Measurements from ENCODE around the gene PRKD1. TPM values are rescaled to one million over a fixed set of nuclear protein-coding genes. Genes with fewer than 3 reads are reported as not detected.

PRKD1 gene
- total RNA-seq, 2 experiments from 2014 or later: not detected

- Mint-ChIP-seq H3K4me3 (no peak overlapping the region), H3K4me1 (ENCODE audit: low read depth) (no peaks in the 10 kb centered on the region), H3K36me3 (ENCODE audit: low read depth) (no peaks in the 10 kb centered on the region), H3K27ac (no peak overlapping the region), H3K9me3 (no peaks in the 10 kb centered on the region), H3K27me3 (no peaks in the 10 kb centered on the region)
- ChIA-PET POLR2A (no interaction called here), CTCF (no interaction called here)
- Histone ChIP-seq H3K27me3 (ENCODE audit: control insufficient read depth in 1 of 2, insufficient read depth in 2 of 2, low read length in 2 of 2) (no peaks in the 10 kb centered on the region), H3K4me3 (ENCODE audit: low read length) (no peak overlapping the region), H3K27ac (ENCODE audit: low read depth in 1 of 2, low read length in 2 of 2) (no peak overlapping the region), H3K4me1 (ENCODE audit: insufficient read depth, low read length) (no peaks in the 10 kb centered on the region), H3K9me3 (ENCODE audit: control insufficient read depth in 1 of 2, insufficient read depth in 1 of 2, low read length in 2 of 2) (peaks cover 0 to 4% of the 10 kb centered on the region in 2 experiments), H3K36me3 (ENCODE audit: insufficient read depth, low read length) (no peaks in the 10 kb centered on the region)
- no peak for DNase-seq
- TF ChIP-seq CTCF (IDR thresholded peaks at IDR 0.05): no peak
- intact Hi-C loops (cut with DNase I, micrococcal nuclease): no loop called here
- no peak for ATAC-seq (ENCODE audit: poor library complexity)
Observed at GRCh38 chr14:29805415-29806123, 122.1 kb downstream of the PRKD1 start.

- Mint-ChIP-seq H3K36me3 (ENCODE audit: low read depth) (no peaks in the 10 kb centered on the region), H3K4me1 (ENCODE audit: low read depth) (no peaks in the 10 kb centered on the region), H3K27ac (no peak overlapping the region), H3K4me3 (no peak overlapping the region), H3K27me3 (no peaks in the 10 kb centered on the region), H3K9me3 (no peaks in the 10 kb centered on the region)
- Histone ChIP-seq H3K9me3 (ENCODE audit: control insufficient read depth in 1 of 2, insufficient read depth in 1 of 2, low read length in 2 of 2) (peaks cover 0 to 4% of the 10 kb centered on the region in 2 experiments), H3K27ac (ENCODE audit: low read depth in 1 of 2, low read length in 2 of 2) (no peak overlapping the region), H3K36me3 (ENCODE audit: insufficient read depth, low read length) (no peaks in the 10 kb centered on the region), H3K27me3 (ENCODE audit: control insufficient read depth in 1 of 2, insufficient read depth in 2 of 2, low read length in 2 of 2) (no peaks in the 10 kb centered on the region), H3K4me1 (ENCODE audit: insufficient read depth, low read length) (no peaks in the 10 kb centered on the region), H3K4me3 (ENCODE audit: low read length) (no peak overlapping the region)
- POLR2A ChIA-PET: no interaction called here
- ATAC-seq (ENCODE audit: poor library complexity): no peak
- no peak for TF ChIP-seq CTCF (IDR thresholded peaks at IDR 0.05)
- DNase-seq: no peak
- CTCF ChIA-PET: no interaction called here
- intact Hi-C loops (cut with DNase I, micrococcal nuclease): no loop called here
Observed at GRCh38 chr14:29804481-29805266, 123.0 kb downstream of the PRKD1 start.

- Mint-ChIP-seq H3K9me3 (peaks cover 2% of the 10 kb centered on the region), H3K36me3 (ENCODE audit: low read depth) (no peaks in the 10 kb centered on the region), H3K27me3 (no peaks in the 10 kb centered on the region), H3K4me3 (no peak overlapping the region), H3K27ac (no peak overlapping the region), H3K4me1 (ENCODE audit: low read depth) (no peaks in the 10 kb centered on the region)
- no peak for TF ChIP-seq CTCF (IDR thresholded peaks at IDR 0.05)
- POLR2A ChIA-PET: no interaction called here
- no peak overlapping the region for H3K4me3 ChIP-seq (ENCODE audit: low read length)
- DNase-seq: no peak
- H3K27ac ChIP-seq (ENCODE audit: low read depth in 1 of 2, low read length in 2 of 2): no peak overlapping the region
- intact Hi-C loops (cut with DNase I, micrococcal nuclease): no loop called here
- no peaks in the 10 kb centered on the region for H3K36me3 ChIP-seq (ENCODE audit: insufficient read depth, low read length)
- H3K9me3 ChIP-seq (ENCODE audit: control insufficient read depth in 1 of 2, insufficient read depth in 1 of 2, low read length in 2 of 2): peaks cover 0 to 4% of the 10 kb centered on the region in 2 experiments
- no peaks in the 10 kb centered on the region for H3K27me3 ChIP-seq (ENCODE audit: control insufficient read depth in 1 of 2, insufficient read depth in 2 of 2, low read length in 2 of 2)
- ATAC-seq (ENCODE audit: poor library complexity): no peak
- CTCF ChIA-PET: no interaction called here
- no peaks in the 10 kb centered on the region for H3K4me1 ChIP-seq (ENCODE audit: insufficient read depth, low read length)
Observed at GRCh38 chr14:29803045-29803444, 124.6 kb downstream of the PRKD1 start.
